Measurements from ENCODE around the gene TUBGCP3.

The TUBGCP3 gene

GRCh38 chr13:112580912-112581311 lies 7.0 kb downstream of the TUBGCP3 start:
- Histone ChIP-seq H3K27me3 (replicated peaks; ENCODE audit: control insufficient read depth, insufficient read depth, low read length) (no peaks in the 10 kb centered on the region), H3K36me3 (ENCODE audit: control insufficient read depth, insufficient read depth, low read length) (peaks cover 2% of the 10 kb centered on the region), H3K4me3 (replicated peaks; ENCODE audit: low read depth, low read length) (no peak overlapping the region)
- no peak for DNase-seq (ENCODE audit: extremely low read depth, insufficient read length)
- no peak for TF ChIP-seq CTCF (IDR thresholded peaks at IDR 0.05; ENCODE audit: insufficient read depth, low read length, poor library complexity, severe bottlenecking)

GRCh38 chr13:112580211-112580610 lies 7.7 kb downstream of the TUBGCP3 start:
- Histone ChIP-seq H3K36me3 (ENCODE audit: control insufficient read depth, insufficient read depth, low read length) (peaks cover 2% of the 10 kb centered on the region), H3K27me3 (replicated peaks; ENCODE audit: control insufficient read depth, insufficient read depth, low read length) (no peaks in the 10 kb centered on the region), H3K4me3 (replicated peaks; ENCODE audit: low read depth, low read length) (no peak overlapping the region)
- no peak for TF ChIP-seq CTCF (IDR thresholded peaks at IDR 0.05; ENCODE audit: insufficient read depth, low read length, poor library complexity, severe bottlenecking)
- DNase-seq (ENCODE audit: extremely low read depth, insufficient read length) = no peak

GRCh38 chr13:112579310-112579843 lies 8.6 kb downstream of the TUBGCP3 start:
- Histone ChIP-seq H3K27me3 (replicated peaks; ENCODE audit: control insufficient read depth, insufficient read depth, low read length) (no peaks in the 10 kb centered on the region), H3K36me3 (ENCODE audit: control insufficient read depth, insufficient read depth, low read length) (peaks cover 2% of the 10 kb centered on the region), H3K4me3 (replicated peaks; ENCODE audit: low read depth, low read length) (no peak overlapping the region)
- no peak for TF ChIP-seq CTCF (IDR thresholded peaks at IDR 0.05; ENCODE audit: insufficient read depth, low read length, poor library complexity, severe bottlenecking)
- no peak for DNase-seq (ENCODE audit: extremely low read depth, insufficient read length)

- DNase-seq (ENCODE audit: extremely low read depth, insufficient read length) = no peak
- Histone ChIP-seq H3K4me3 (replicated peaks; ENCODE audit: low read depth, low read length) (no peak overlapping the region), H3K27me3 (replicated peaks; ENCODE audit: control insufficient read depth, insufficient read depth, low read length) (no peaks in the 10 kb centered on the region), H3K36me3 (ENCODE audit: control insufficient read depth, insufficient read depth, low read length) (no peaks in the 10 kb centered on the region)
- no peak for TF ChIP-seq CTCF (IDR thresholded peaks at IDR 0.05; ENCODE audit: insufficient read depth, low read length, poor library complexity, severe bottlenecking)
These were observed 11.2 kb downstream of the TUBGCP3 start for GRCh38 chr13:112576768-112577167.

- H3K36me3 ChIP-seq (ENCODE audit: control insufficient read depth, insufficient read depth, low read length) = no peaks in the 10 kb centered on the region
- TF ChIP-seq CTCF (IDR thresholded peaks at IDR 0.05; ENCODE audit: insufficient read depth, low read length, poor library complexity, severe bottlenecking) = no peak
- H3K27me3 ChIP-seq (replicated peaks; ENCODE audit: control insufficient read depth, insufficient read depth, low read length) = no peaks in the 10 kb centered on the region
- H3K4me3 ChIP-seq (replicated peaks; ENCODE audit: low read depth, low read length) = no peak overlapping the region
- no peak for DNase-seq (ENCODE audit: extremely low read depth, insufficient read length)
These were observed 11.8 kb downstream of the TUBGCP3 start for GRCh38 chr13:112576191-112576590.

- no peak for DNase-seq (ENCODE audit: extremely low read depth, insufficient read length)
- H3K27me3 ChIP-seq (replicated peaks; ENCODE audit: control insufficient read depth, insufficient read depth, low read length) = no peaks in the 10 kb centered on the region
- TF ChIP-seq CTCF (IDR thresholded peaks at IDR 0.05; ENCODE audit: insufficient read depth, low read length, poor library complexity, severe bottlenecking) = no peak
- H3K4me3 ChIP-seq (replicated peaks; ENCODE audit: low read depth, low read length) = no peak overlapping the region
- no peaks in the 10 kb centered on the region for H3K36me3 ChIP-seq (ENCODE audit: control insufficient read depth, insufficient read depth, low read length)
These were observed 12.3 kb downstream of the TUBGCP3 start for GRCh38 chr13:112575675-112576074.

All from GM06990 (cell line).